IPS DF 6.9 (cell line): ENCODE data around the gene PLCD3.

ENCODE experiments used
- DNase-seq: peaks from one replicate; pipeline ENCODE4 v3.0.0-alpha.2; 2013; ENCODE audit warnings: low read depth, low spot score
- H3K27ac ChIP-seq: one replicate; pipeline ENCODE4 v1.5.1; 2013; ENCODE audit warnings: low read length, control low read depth
- H3K27me3 ChIP-seq: 2 replicates; pipeline ENCODE4 v1.6.1; 2013; ENCODE audit warnings: mild to moderate bottlenecking, low read length; ENCODE audit not compliant: control insufficient read depth, insufficient read depth
- H3K36me3 ChIP-seq: 2 replicates; pipeline ENCODE4 v1.6.1; 2013; ENCODE audit warnings: low read length; ENCODE audit not compliant: control insufficient read depth, insufficient read depth
- H3K4me1 ChIP-seq: 2 replicates; pipeline ENCODE4 v1.6.1; 2013; ENCODE audit warnings: low read length; ENCODE audit not compliant: control insufficient read depth, insufficient read depth
- H3K4me3 ChIP-seq: 2 replicates; pipeline ENCODE4 v1.5.1; 2013; ENCODE audit warnings: mild to moderate bottlenecking, low read length
- H3K9me3 ChIP-seq: 2 replicates; pipeline ENCODE4 v1.6.1; 2013; ENCODE audit warnings: low read length, inconsistent platforms; ENCODE audit not compliant: control insufficient read depth, insufficient read depth
- whole genome bisulfite sequencing: extraction: QIAGEN DNeasy Blood & Tissue Kit; methylation state at CpG from one replicate; pipeline ENCODE4 v1.1.7; 2013; ENCODE audit warnings: mixed read lengths, missing lambda C conversion rate; ENCODE audit not compliant: insufficient read length, insufficient coverage; 5-methylcytosine and 5-hydroxymethylcytosine counted together

The PLCD3 gene

DNA sequence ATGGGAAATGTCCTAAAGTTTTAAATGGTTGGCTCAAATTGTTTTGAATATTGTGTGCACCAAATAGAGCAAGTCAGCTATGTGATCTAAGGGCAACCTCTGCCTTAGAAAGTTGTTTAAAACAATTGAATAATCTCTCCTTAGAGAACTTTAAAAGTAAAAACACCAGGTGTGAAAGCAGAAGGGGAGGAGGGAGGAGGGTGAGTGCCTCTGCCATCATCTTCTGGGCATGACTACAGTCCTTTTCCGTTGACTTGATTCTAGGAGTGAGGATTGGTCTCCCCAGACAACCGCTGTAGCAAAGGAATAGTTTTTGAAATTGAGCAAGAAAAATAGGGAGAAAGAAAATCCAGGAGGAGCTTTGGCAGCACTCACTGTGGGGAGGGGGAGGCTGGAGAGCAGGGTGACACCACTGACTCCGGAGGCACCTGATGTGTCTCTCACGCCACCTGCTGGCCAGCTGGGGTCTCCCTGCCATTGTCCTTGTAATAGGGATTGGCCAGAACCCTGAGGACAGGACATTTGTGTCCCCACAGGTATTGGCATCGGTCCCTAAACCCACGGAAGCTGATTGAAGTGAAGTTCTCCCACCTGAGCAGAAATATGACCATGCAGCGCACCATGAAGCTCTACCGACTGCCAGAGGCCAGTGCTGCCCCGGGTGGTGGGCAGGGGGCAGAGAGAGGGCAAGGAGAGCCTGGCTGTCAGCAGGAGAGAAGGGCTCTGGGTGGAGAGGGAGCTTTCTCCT lies 33.3 kb downstream of the PLCD3 start:
- Histone ChIP-seq H3K4me1 (no peaks in the 10 kb centered on the region), H3K4me3 (no peak overlapping the region), H3K9me3 (no peaks in the 10 kb centered on the region), H3K27me3 (no peaks in the 10 kb centered on the region), H3K27ac (no peak overlapping the region), H3K36me3 (peaks cover 46% of the 10 kb centered on the region)
- peak; percentile 58 for DNase-seq
- no CpG with 5 or more reads among the region's 9 CpGs for WGBS

DNA sequence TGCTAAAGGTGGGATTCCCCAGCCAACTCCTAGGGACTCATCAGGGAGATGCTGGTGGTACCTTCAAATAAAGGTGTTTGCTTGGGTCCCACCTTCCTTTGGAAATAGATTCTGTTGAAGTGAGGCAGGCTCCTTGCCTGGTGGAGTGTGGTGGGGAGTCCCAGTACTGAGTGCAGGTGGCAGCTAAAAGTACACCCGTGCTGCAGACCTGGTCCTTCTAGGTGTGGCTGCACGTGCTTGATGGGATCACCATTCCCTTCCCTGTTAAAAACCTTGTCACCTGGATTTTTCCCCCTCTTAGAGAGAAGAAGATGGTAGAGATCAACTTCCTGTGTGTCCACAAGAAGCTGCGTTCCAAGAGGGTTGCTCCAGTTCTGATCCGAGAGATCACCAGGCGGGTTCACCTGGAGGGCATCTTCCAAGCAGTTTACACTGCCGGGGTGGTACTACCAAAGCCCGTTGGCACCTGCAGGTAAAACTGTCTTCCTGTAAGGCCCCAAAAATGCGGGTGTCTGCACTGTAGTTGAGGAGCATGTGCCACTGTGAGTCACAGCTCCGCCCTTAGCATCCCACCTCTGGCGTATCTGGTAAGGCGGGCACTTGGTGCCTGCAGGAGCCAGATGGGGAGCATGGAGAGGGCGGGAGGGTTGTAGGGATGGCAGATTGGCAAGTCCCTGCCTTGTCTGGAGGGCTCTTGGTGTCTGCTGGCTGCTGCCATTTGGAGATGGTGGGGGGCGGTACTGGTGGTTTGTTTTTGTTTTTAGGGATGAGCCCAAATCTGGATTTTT lies 34.0 kb downstream of the PLCD3 start:
- H3K27ac ChIP-seq: no peak overlapping the region
- no peak for DNase-seq
- WGBS: no CpG with 5 or more reads among the region's 13 CpGs
- H3K9me3 ChIP-seq: no peaks in the 10 kb centered on the region
- H3K4me1 ChIP-seq: no peaks in the 10 kb centered on the region
- no peak overlapping the region for H3K4me3 ChIP-seq
- H3K36me3 ChIP-seq: peaks cover 43% of the 10 kb centered on the region
- H3K27me3 ChIP-seq: no peaks in the 10 kb centered on the region

- H3K4me3 ChIP-seq: no peak overlapping the region
- no CpG with 5 or more reads among the region's 11 CpGs for WGBS
- DNase-seq: no peak
- peaks cover 34% of the 10 kb centered on the region; the same call in 1 of the 2 replicates for H3K36me3 ChIP-seq
- no peaks in the 10 kb centered on the region for H3K9me3 ChIP-seq
- no peaks in the 10 kb centered on the region for H3K4me1 ChIP-seq
- no peaks in the 10 kb centered on the region for H3K27me3 ChIP-seq
- H3K27ac ChIP-seq: no peak overlapping the region
Observed at GRCh38 chr17:45096926-45097325, 35.4 kb downstream of the PLCD3 start.

DNA sequence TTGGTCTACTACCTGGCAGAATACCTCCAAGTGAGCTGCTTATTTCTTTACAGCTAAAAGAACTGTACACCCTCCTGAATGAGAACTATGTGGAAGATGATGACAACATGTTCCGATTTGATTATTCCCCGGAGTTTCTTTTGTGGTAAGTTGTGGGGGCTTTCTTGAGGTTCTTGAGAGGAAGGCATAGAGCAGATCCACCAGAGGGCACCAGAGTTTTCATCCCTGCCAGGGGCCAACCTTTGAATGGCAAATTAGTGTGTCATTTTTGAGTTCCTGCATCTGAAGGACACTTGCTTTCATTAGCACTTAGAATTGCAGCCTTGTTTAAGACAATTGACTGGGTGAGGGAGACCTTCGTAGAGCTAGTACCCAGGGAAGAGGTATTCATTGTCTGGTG lies 36.2 kb downstream of the PLCD3 start:
- Histone ChIP-seq H3K4me3 (no peak overlapping the region), H3K9me3 (no peaks in the 10 kb centered on the region), H3K4me1 (peaks cover under 1% of the 10 kb centered on the region; the same call in 1 of the 2 replicates), H3K27me3 (no peaks in the 10 kb centered on the region), H3K36me3 (peaks cover 33% of the 10 kb centered on the region; the same call in 1 of the 2 replicates), H3K27ac (no peak overlapping the region)
- DNase-seq: no peak
- no CpG with 5 or more reads among the region's 3 CpGs for WGBS

- no peak overlapping the region for H3K4me3 ChIP-seq
Observed at GRCh38 chr17:45093444-45094110, 38.7 kb downstream of the PLCD3 start.

GRCh38 chr17:45092911-45093430 lies 39.3 kb downstream of the PLCD3 start:
- Histone ChIP-seq H3K27me3 (no peaks in the 10 kb centered on the region), H3K4me1 (peaks cover 2% of the 10 kb centered on the region; the same call in 1 of the 2 replicates), H3K27ac (no peak overlapping the region), H3K36me3 (peaks cover 32% of the 10 kb centered on the region), H3K4me3 (no peak overlapping the region), H3K9me3 (no peaks in the 10 kb centered on the region)
- no peak for DNase-seq
- no CpG with 5 or more reads among the region's 6 CpGs for WGBS

More at GRCh38 chr17:45093444-45094110, 38.7 kb downstream of the PLCD3 start:
- Histone ChIP-seq H3K27me3 (no peaks in the 10 kb centered on the region), H3K9me3 (no peaks in the 10 kb centered on the region), H3K36me3 (peaks cover 37% of the 10 kb centered on the region; the same call in 1 of the 2 replicates), H3K4me1 (peaks cover 2% of the 10 kb centered on the region; the same call in 1 of the 2 replicates), H3K27ac (no peak overlapping the region)
- WGBS: no CpG with 5 or more reads among the region's 13 CpGs
- no peak for DNase-seq

- H3K9me3 ChIP-seq: no peaks in the 10 kb centered on the region
- no peak overlapping the region for H3K27ac ChIP-seq
- DNase-seq: no peak
- H3K36me3 ChIP-seq: peaks cover 36% of the 10 kb centered on the region
- H3K4me3 ChIP-seq: no peak overlapping the region
- no peaks in the 10 kb centered on the region for H3K27me3 ChIP-seq
- peaks cover 2% of the 10 kb centered on the region; the same call in 1 of the 2 replicates for H3K4me1 ChIP-seq
- WGBS: no CpG with 5 or more reads among the region's 11 CpGs
Observed at GRCh38 chr17:45091778-45092425, 40.4 kb downstream of the PLCD3 start.

DNA sequence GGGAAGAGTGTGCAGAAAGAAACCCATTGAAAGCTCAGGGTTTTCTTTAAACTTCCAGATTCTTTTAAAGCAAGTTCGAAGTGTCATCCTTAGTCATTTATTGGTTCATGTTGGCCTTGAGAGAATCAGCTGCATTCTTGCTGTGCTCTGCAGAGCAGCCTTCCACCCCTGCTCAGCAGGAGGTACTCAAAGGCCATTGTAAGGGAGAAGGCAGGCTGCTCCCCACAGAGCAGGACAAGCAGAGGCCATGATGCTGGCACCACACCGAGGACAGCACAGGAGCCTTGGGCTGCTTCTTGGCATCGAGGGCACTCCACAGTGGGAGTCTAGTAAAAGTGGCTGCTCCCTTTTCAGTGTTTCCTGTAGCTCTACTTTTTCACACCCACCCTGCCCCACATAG lies 41.6 kb downstream of the PLCD3 start:
- DNase-seq: no peak
- no peaks in the 10 kb centered on the region for H3K9me3 ChIP-seq
- H3K36me3 ChIP-seq: peaks cover 33% of the 10 kb centered on the region
- WGBS: no CpG with 5 or more reads among the region's 3 CpGs
- no peak overlapping the region for H3K4me3 ChIP-seq
- H3K4me1 ChIP-seq: peaks cover 2% of the 10 kb centered on the region; the same call in 1 of the 2 replicates
- H3K27me3 ChIP-seq: no peaks in the 10 kb centered on the region
- no peak overlapping the region for H3K27ac ChIP-seq

DNA sequence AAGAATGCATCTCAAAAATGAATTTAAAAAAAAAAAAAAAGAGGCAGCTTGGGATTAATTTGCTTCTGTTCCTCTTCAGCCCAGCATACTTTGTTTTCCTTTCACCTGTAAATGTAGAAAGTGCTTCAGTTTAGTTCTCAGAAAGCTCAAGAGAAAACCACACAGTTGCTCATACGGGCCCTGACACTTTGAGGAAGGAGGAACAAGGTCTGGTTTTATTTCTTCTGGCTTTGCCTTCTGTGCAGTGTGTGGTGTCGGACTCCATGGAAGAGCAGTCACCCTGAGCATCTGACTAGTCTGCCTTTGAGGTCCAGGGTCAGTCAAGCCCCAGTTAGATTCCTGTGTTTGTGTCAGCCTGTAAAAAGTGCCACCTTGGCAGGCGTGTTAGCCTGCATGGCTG lies 43.6 kb downstream of the PLCD3 start:
- Histone ChIP-seq H3K9me3 (no peaks in the 10 kb centered on the region), H3K27me3 (no peaks in the 10 kb centered on the region)
- WGBS: no CpG with 5 or more reads among the region's 3 CpGs

More for the DNA sequence above, 43.6 kb downstream of the PLCD3 start:
- H3K4me3 ChIP-seq: no peak overlapping the region
- no peak for DNase-seq
- no peak overlapping the region for H3K27ac ChIP-seq
- peaks cover 2% of the 10 kb centered on the region; the same call in 1 of the 2 replicates for H3K4me1 ChIP-seq
- peaks cover 34% of the 10 kb centered on the region for H3K36me3 ChIP-seq
